Esophagus muscularis mucosa (tissue), 4 donors: ENCODE results near the gene RGL3. TPM values are rescaled to one million over a fixed set of nuclear protein-coding genes. Genes with fewer than 3 reads are reported as not detected.

Experiments
- DNase-seq: peaks from one replicate; pipeline ENCODE4 v3.0.0-alpha.2; 2017; ENCODE audit errors: extremely low spot score
- H3K27ac ChIP-seq, 4 donors: fragments of 200-600 bp; sonication (generic); replicated peaks in 1 of 4; 1 replicate in 3 of 4; 2 replicates in 1 of 4; pipeline ENCODE4 v1.5.1; 2016 to 2019; ENCODE audit warnings: mild to moderate bottlenecking in 1 of 4
- H3K27me3 ChIP-seq, 4 donors: fragments of 200-600 bp; sonication (generic); one replicate each; pipeline versions ENCODE4 v1.5.1 to v1.6.0; 2016 to 2019
- H3K36me3 ChIP-seq, 4 donors: fragments of 200-600 bp; sonication (generic); one replicate each; pipeline ENCODE4 v1.5.1; 2016 to 2019
- H3K4me1 ChIP-seq, 4 donors: fragments of 200-600 bp; sonication (generic); one replicate each; pipeline ENCODE4 v1.5.1; 2016 to 2019
- H3K4me3 ChIP-seq, 4 donors: fragments of 200-600 bp; sonication (generic); 1 replicate in 2 of 4; 2 replicates in 2 of 4; pipeline ENCODE4 v1.5.1; 2016 to 2019; ENCODE audit warnings: mild to moderate bottlenecking in 4 of 4, moderate library complexity in 1 of 4
- H3K9me3 ChIP-seq, 4 donors: fragments of 200-600 bp; sonication (generic); 1 replicate in 3 of 4; 2 replicates in 1 of 4; pipeline ENCODE4 v1.5.1; 2016 to 2019
- CTCF ChIP-seq, 3 experiments: fragments of 200-600 bp in 2 of 3; fragments of 450-650 bp in 1 of 3; sonication (generic) in 2 of 3; IDR thresholded peaks; one replicate each; pipeline ENCODE4 v1.5.1; 2017 to 2019; ENCODE audit warnings: antibody characterized with exemption in 3 of 3, mild to moderate bottlenecking in 2 of 3, moderate library complexity in 1 of 3
- EP300 ChIP-seq: sonication (generic); formaldehyde crosslinking; IDR thresholded peaks from one replicate; pipeline ENCODE4 v1.6.1; 2017; ENCODE audit warnings: antibody characterized with exemption
- POLR2A ChIP-seq: fragments of 450-650 bp; IDR thresholded peaks from one replicate; pipeline ENCODE4 v1.6.1; 2017; ENCODE audit warnings: antibody characterized with exemption, moderate library complexity, mild to moderate bottlenecking, low read depth
- POLR2AphosphoS5 ChIP-seq, 2 donors: sonication (generic); formaldehyde crosslinking; IDR thresholded peaks; one replicate each; pipeline ENCODE4 v1.6.1; 2017; ENCODE audit warnings: antibody characterized with exemption in 2 of 2
- WGBS: methylation state at CpG from one replicate; pipeline ENCODE4 v1.1.5; 2018; 5-methylcytosine and 5-hydroxymethylcytosine counted together
- intact Hi-C: fragments of 100-400 bp; cut with DNase I; formaldehyde crosslinking; loops from one replicate; pipeline ENCODE4 v1.15.1; 2023
- small RNA-seq, 3 donors: library from RNA; depleted of rRNA; stranded (forward); fragments of <200 nt; gene quantifications; one replicate each; pipeline ENCODE3, GENCODE V24; 2016
- total RNA-seq, 4 donors: library from RNA; depleted of rRNA; stranded (reverse); fragments of >200 nt; gene quantifications; one replicate each; pipeline versions ENCODE4 v1.1.0 to v1.2.1, GENCODE V29; 2016

RGL3 gene
- total RNA-seq, 4 donors from 2014 or later: 1.2 to 7.9 (median 2.0) TPM

- Histone ChIP-seq H3K27ac (peak overlapping the region; percentile 88 to 93 (median 90)), H3K36me3 (peaks cover 0 to 12% (median 9%) of the 10 kb centered on the region in 4 donors), H3K4me1 (peaks cover 25 to 46% (median 42%) of the 10 kb centered on the region in 4 donors), H3K27me3 (no peaks in the 10 kb centered on the region), H3K9me3 (peaks cover 0 to 9% (median 4%) of the 10 kb centered on the region in 4 donors), H3K4me3 (no peak overlapping the region)
- TF ChIP-seq EP300 (no peak), POLR2A (no peak), CTCF (IDR thresholded peaks at IDR 0.05) (no peak), POLR2AphosphoS5 (IDR thresholded peaks at IDR 0.05) (no peak)
- intact Hi-C loops: no loop called here
- 87% methylated on average over 6 of the region's 7 CpGs for WGBS
- no peak for DNase-seq
Observed at GRCh38 chr19:11347546-11348039, 71.5 kb downstream of the RGL3 start.

GRCh38 chr19:11346104-11346940, 72.8 kb downstream of the RGL3 start, which contains the start of the genes CCDC159 and TMEM205:
Gene CCDC159, plus strand, starts transcription at chr19:11346519. Its CDS starts 88 bp downstream, at chr19:11346607.
Gene TMEM205, minus strand, starts transcription at chr19:11346268. Its CDS starts 649 bp downstream, at chr19:11345619.
- H3K27ac ChIP-seq: peak within 1 kb of the TSS; percentile 88 to 93 (median 90)
- peak within 1 kb of the TSS; percentile 63 to 84 (median 74) for H3K4me3 ChIP-seq
- intact Hi-C loops: no loop called here
- peaks cover 0 to 23% (median 21%) of the 10 kb centered on the region in 4 donors for H3K36me3 ChIP-seq
- peak; percentile 100 for DNase-seq
- no peaks in the 10 kb centered on the region for H3K27me3 ChIP-seq
- H3K4me1 ChIP-seq: peaks cover 25 to 46% (median 43%) of the 10 kb centered on the region in 4 donors
- H3K9me3 ChIP-seq: peaks cover 0 to 9% (median 4%) of the 10 kb centered on the region in 4 donors
- TF ChIP-seq EP300: no peak
- peak in 1 of 3 experiments; percentile 8 for TF ChIP-seq CTCF (IDR thresholded peaks at IDR 0.05)
- peak; percentile 93 to 97 for TF ChIP-seq POLR2AphosphoS5 (IDR thresholded peaks at IDR 0.05)
- peak; percentile 81 for TF ChIP-seq POLR2A
- 0% methylated on average over 34 of the region's 50 CpGs for WGBS

GRCh38 chr19:11345122-11345803, 73.9 kb downstream of the RGL3 start:
- Histone ChIP-seq H3K9me3 (peaks cover 0 to 9% (median 4%) of the 10 kb centered on the region in 4 donors), H3K4me3 (peak overlapping the region; percentile 63 to 84 (median 74)), H3K4me1 (peaks cover 25 to 48% (median 44%) of the 10 kb centered on the region in 4 donors), H3K27ac (peak overlapping the region; percentile 88 to 93 (median 90)), H3K27me3 (no peaks in the 10 kb centered on the region), H3K36me3 (peaks cover 0 to 24% (median 22%) of the 10 kb centered on the region in 4 donors)
- TF ChIP-seq CTCF (IDR thresholded peaks at IDR 0.05) (no peak), EP300 (no peak), POLR2AphosphoS5 (IDR thresholded peaks at IDR 0.05) (no peak), POLR2A (no peak)
- DNase-seq: no peak
- WGBS: 39% methylated on average over 15 of the region's 15 CpGs
- intact Hi-C loops: no loop called here

Small RNA genes within 50 kb of the gene (small RNA-seq; reads per million reads assigned to genes)
- 0 reads per million in 3 donors for gene RF00019

Other genes with a start within 250 kb of the RGL3 start
- 1,000 to 10,000 TPM; 1,125 to 1,746 (median 1,157) TPM for gene KANK2, start 221.8 kb downstream of the RGL3 start, total RNA-seq
- 1 to 10 TPM in 1 of 4 donors, not detected in 3; 2.0 TPM for gene ANGPTL8, start 179.7 kb downstream of the RGL3 start, total RNA-seq
- gene DOCK6, start 156.8 kb downstream of the RGL3 start, total RNA-seq: 10 to 100 TPM; 32.6 to 51.0 (median 40.1) TPM
- gene TSPAN16, start 123.2 kb downstream of the RGL3 start, total RNA-seq: not detected
- 10 to 100 TPM; 15.1 to 40.3 (median 27.9) TPM for gene RAB3D, start 79.7 kb downstream of the RGL3 start, total RNA-seq
- 100 to 1,000 TPM; 197 to 241 (median 206) TPM for gene TMEM205, start 73.0 kb downstream of the RGL3 start, total RNA-seq
- 10 to 100 TPM in 3 of 4 donors, 1 to 10 TPM in 1; 8.3 to 17.6 (median 13.8) TPM for gene CCDC159, start 72.8 kb downstream of the RGL3 start, total RNA-seq
- gene PLPPR2, start 63.9 kb downstream of the RGL3 start, total RNA-seq: 10 to 100 TPM; 32.0 to 49.8 (median 37.5) TPM
- 1 to 10 TPM in 3 of 4 donors, under 1 TPM in 1; 0.66 to 1.7 (median 1.5) TPM for gene SWSAP1, start 44.6 kb downstream of the RGL3 start, total RNA-seq
- 1 to 10 TPM in 3 of 4 donors, under 1 TPM in 1; 0.99 to 5.2 (median 4.4) TPM for gene EPOR, start 35.0 kb downstream of the RGL3 start, total RNA-seq
- gene ODAD3, start 15.8 kb upstream of the RGL3 start, total RNA-seq: under 1 TPM in 2 of 4 donors, not detected in 2; 0.39 to 0.83 TPM
- gene PRKCSH, start 16.3 kb upstream of the RGL3 start, total RNA-seq: 100 to 1,000 TPM in 2 of 4 donors, 10 to 100 TPM in 2; 81.0 to 141 (median 98.7) TPM
- under 1 TPM; under 0.01 to 0.69 (median 0.31) TPM for gene ELAVL3, start 61.7 kb upstream of the RGL3 start, total RNA-seq
- 10 to 100 TPM in 1 of 4 donors, 1 to 10 TPM in 3; 9.1 to 13.9 (median 9.4) TPM for gene ZNF653, start 86.5 kb upstream of the RGL3 start, total RNA-seq
- 10 to 100 TPM; 72.7 to 97.5 (median 81.8) TPM for gene ECSIT, start 109.8 kb upstream of the RGL3 start, total RNA-seq
- 1,000 to 10,000 TPM; 2,877 to 3,384 (median 2,954) TPM for gene CNN1, start 119.5 kb upstream of the RGL3 start, total RNA-seq
- gene ELOF1, start 139.9 kb upstream of the RGL3 start, total RNA-seq: 10 to 100 TPM; 27.0 to 39.1 (median 30.5) TPM
- 10 to 100 TPM in 3 of 4 donors, 1 to 10 TPM in 1; 7.3 to 16.0 (median 13.3) TPM for gene ACP5, start 158.3 kb upstream of the RGL3 start, total RNA-seq
- 10 to 100 TPM in 1 of 4 donors, 1 to 10 TPM in 3; 7.8 to 10.2 (median 7.9) TPM for gene ZNF627, start 178.2 kb upstream of the RGL3 start, total RNA-seq